C4-2B (cell line): ENCODE measurements around the gene PTPRCAP.

Experiments
- CTCF ChIP-seq: fragments of 450-650 bp; conservative IDR thresholded peaks from 2 replicates; pipeline ENCODE4 v1.5.1; 2017; ENCODE audit warnings: mild to moderate bottlenecking
- ZFX ChIP-seq: fragments of 450-650 bp; IDR thresholded peaks from 2 replicates; pipeline ENCODE4 v1.6.1; 2017

GRCh38 chr11:67391304-67392182, 45.9 kb downstream of the PTPRCAP start, which contains the start of gene RAD9A:
- TF ChIP-seq CTCF (no peak), ZFX (peak; percentile 83; the same call in 1 of the 2 replicates)
